HG03196 (cell line): Measurements from ENCODE around the gene CFAP70.
"Not testable (repeated sequence)": the region's sequence is repeated elsewhere in the genome, so short reads cannot be mapped to it uniquely, and the experiment has no call there.

Source experiments
- ATAC-seq: cut with Tn5 transposase; IDR thresholded peaks from one replicate; pipeline ENCODE4 v1.9.1; 2021; ENCODE audit not compliant: unreplicated experiment

CFAP70 gene

DNA sequence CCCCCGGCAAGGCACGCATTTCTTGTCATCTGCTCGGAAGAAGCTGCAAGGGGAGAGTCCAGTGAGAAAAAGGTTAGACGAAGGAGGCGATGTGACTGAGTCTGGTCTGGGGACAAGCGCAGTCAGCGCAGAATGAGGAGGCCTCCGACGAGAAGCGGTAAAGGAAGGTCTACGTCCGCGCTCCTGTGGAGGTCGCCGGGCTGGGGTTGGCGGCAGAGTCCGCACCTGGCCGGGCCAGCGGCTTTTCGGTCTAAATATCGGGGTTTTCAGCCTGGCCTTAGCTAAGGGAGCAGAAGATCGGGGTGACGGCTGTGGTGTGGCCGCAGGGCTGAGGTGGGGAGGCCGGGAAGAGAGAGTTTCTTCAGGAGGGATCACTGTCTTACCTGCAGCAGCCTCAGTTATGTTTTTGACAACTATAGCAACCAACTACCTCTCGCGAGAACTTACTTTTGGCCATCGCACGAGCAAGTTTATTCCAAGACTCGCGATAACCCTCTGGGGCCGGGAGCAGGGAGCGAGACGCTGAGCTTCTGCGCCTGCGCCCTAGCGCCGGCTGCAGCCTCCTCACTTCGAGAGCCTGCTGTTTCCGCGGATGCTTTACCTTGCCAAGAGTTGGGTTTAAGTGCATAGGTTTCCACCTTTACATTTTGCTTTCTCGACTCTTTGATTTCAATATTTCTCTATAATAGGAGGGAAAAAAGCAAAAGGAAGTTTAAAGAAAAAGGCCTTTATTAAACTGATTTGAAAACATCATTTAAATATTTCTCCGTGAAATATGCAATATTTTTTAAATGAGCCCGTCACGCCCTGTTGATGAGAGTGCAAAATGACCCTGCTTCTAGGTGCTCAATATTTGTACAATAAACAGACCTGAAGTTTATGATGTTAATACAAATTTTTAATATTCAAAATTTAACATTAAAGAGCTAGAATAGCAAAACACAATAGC is at the start of gene CFAP70:
Gene CFAP70, minus strand, starts transcription at position 534 of the 949 bp plus-strand sequence. CDS start 4,068 bp downstream, outside the sequence.
- ATAC-seq = peak; percentile 90

DNA sequence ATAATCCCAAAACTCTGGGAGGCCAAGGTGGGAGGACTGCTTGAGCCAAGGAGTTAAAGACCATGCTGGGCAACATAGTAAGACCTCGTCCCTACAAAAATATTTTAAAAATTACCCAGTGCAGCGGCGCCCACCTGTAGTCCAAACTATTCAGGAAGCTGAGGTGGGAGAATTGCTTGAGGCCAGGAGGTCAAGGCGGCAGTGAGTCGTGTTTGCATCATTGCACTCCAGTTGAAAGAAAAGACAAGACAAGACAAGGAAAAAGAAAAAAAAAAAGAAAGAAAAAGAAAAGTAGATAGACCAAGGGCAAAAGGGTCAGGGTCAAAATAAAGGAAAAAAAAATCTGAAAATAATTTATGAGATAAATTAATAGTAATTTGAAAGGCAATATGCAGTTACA is 49.4 kb upstream of the CFAP70 start:
- no peak for ATAC-seq

GRCh38 chr10:73407495-73407894 is 48.8 kb upstream of the CFAP70 start:
- no peak for ATAC-seq

GRCh38 chr10:73406846-73407245 is 48.2 kb upstream of the CFAP70 start:
- no peak for ATAC-seq

- no peak for ATAC-seq
These were observed 46.9 kb upstream of the CFAP70 start for GRCh38 chr10:73405556-73405955.

DNA sequence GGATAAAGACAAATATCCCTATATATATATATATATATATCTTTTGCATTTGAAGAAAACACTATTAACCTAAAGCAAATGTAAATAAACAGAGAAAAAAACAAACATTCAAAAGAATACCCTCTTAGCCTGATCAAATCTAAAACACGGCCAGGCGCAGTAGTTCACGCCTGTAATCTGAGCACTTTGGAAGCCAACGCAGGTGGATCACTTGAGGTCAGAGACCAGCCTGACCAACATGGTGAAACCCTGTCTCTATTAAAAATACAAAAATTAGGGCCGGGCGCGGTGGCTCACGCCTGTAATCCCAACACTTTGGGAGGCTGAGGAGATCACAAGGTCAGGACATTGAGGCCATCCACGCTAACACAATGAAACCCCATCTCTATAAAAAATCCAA is 46.0 kb upstream of the CFAP70 start:
- ATAC-seq = no peak

GRCh38 chr10:73401636-73402035 is 43.0 kb upstream of the CFAP70 start:
- no peak for ATAC-seq

GRCh38 chr10:73399063-73399462 is 40.4 kb upstream of the CFAP70 start:
- no peak for ATAC-seq

- no peak for ATAC-seq
These were observed 39.4 kb upstream of the CFAP70 start for GRCh38 chr10:73398024-73398423.

DNA sequence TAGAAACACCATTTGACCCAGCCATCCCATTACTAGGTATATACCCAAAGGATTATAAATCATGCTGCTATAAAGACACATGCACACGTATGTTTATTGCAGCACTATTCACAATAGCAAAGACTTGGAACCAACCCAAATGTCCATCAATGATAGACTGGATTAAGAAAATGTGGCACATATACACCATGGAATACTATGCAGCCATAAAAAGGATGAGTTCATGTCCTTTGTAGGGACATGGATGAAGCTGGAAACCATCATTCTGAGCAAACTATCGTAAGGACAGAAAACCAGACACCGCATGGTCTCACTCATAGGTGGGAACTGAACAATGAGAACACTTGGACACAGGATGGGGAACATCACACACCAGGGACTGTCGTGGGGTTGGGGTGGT is 35.7 kb upstream of the CFAP70 start:
- ATAC-seq = not testable (repeated sequence)

DNA sequence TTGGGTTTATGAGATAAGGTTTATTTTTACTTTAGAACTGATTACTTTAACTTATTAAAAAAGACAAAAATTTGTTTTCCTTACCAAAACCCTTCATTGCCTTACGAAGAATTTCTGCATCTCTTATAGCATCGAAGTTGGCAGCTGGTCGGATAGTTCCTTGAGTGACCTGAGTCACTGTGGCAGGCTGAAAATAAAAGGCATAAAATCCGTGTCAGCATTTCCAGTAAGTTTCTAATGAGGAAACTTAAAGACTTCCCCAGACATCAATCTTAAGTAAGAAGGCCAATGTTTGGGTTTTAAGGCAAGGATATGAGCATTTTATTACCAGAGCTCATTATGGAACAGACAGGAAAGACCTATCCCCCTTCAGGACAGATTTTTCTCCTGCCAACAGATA is 29.6 kb upstream of the CFAP70 start:
- no peak for ATAC-seq

GRCh38 chr10:73386583-73386982 is 27.9 kb upstream of the CFAP70 start:
- ATAC-seq = no peak

GRCh38 chr10:73379064-73379748 is 20.5 kb upstream of the CFAP70 start:
- no peak for ATAC-seq

- no peak for ATAC-seq
These were observed 18.0 kb upstream of the CFAP70 start for GRCh38 chr10:73376679-73377078.

DNA sequence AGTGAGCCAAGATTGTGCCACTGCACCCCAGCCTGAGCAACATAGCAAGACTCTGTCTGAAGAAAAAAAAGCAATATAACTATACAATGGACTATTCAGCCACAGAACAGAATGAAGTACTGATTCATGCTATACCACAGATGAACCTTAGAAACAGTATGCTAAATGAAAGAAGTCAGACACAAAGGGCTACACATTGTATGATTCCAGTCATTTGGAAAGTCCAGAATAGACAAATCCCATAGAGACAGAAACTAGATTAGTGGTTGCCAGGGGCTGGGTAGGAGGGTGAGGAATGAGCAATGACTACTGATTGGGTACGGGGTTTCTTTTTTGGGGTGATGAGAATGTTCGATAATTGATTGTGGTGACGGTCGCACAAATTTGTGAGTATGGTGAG is 9.6 kb upstream of the CFAP70 start:
- ATAC-seq = no peak

- ATAC-seq = no peak
These were observed 8.0 kb upstream of the CFAP70 start for GRCh38 chr10:73366381-73367298.

DNA sequence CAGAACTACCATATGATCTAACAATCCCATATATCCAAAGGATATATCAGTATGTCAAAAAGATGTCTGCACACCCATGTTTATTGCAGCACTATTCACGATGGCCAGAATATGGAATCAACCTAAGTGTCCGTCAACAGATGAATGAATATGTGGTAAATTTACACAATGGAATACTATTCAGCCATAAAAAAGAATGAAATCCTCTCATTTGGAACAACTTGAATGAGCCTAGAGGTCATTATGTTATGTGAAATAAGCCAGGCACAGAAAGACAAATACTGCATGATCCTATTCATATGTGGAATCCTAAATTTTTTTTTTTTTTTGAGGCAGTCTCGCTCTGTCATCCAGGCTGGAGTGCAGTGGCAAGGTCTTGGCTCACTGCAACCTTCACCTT is 6.3 kb upstream of the CFAP70 start:
- no peak for ATAC-seq

- ATAC-seq = no peak
These were observed 828 bp upstream of the CFAP70 start for GRCh38 chr10:73359492-73359891.

GRCh38 chr10:73357821-73358220 is 843 bp downstream of the CFAP70 start:
- ATAC-seq = no peak

- no peak for ATAC-seq
These were observed 1.5 kb downstream of the CFAP70 start for GRCh38 chr10:73357166-73357565.

DNA sequence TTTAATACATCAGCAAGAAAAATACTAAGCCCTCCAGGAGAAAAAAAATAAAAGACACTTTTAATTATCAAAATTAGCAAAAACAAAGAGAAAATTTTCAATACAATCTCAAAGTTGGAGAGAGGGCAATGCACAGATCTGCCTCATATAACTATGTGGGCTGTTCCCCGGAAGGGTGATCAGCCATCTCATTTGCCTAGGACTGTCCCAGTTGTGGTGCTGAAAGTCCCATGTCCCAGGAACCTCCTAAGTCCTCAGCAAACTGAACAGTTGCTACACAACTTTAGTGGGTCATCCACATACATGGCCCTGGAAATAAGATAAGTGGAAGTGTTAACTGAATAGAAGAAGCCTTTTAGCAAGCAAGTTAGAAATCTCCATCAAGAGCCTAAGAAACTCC is 14.4 kb downstream of the CFAP70 start:
- ATAC-seq = no peak
